GM12864 (cell line): ENCODE results near the gene DZIP3.

Experiments
- DNase-seq: peaks from one replicate; pipeline ENCODE4 v3.0.0-alpha.2; 2011; ENCODE audit warnings: low read depth
- H3K4me3 ChIP-seq: 2 replicates; pipeline ENCODE4 v1.5.1; 2011; ENCODE audit warnings: mild to moderate bottlenecking, low read depth, low read length, control low read depth
- CTCF ChIP-seq: IDR thresholded peaks from 2 replicates; pipeline ENCODE4 v1.5.1; 2011; ENCODE audit warnings: low read depth, mild to moderate bottlenecking, moderate library complexity, low read length, control low read depth, inconsistent platforms; ENCODE audit errors: missing control alignments

The DZIP3 gene

GRCh38 chr3:108736821-108737220 is 147.3 kb downstream of the DZIP3 start:
- no peak for DNase-seq
- no peak overlapping the region for H3K4me3 ChIP-seq
- no peak for TF ChIP-seq CTCF

- no peak for DNase-seq
- no peak for TF ChIP-seq CTCF
- no peak overlapping the region for H3K4me3 ChIP-seq
Observed at GRCh38 chr3:108742929-108743328, 153.4 kb downstream of the DZIP3 start.
